GM21381 (cell line): ENCODE measurements around the gene KRTAP1-5.
"Not testable (repeated sequence)": the region's sequence is repeated elsewhere in the genome, so short reads cannot be mapped to it uniquely, and the experiment has no call there.

Experiments used
- ATAC-seq: cut with Tn5 transposase; IDR thresholded peaks from one replicate; pipeline ENCODE4 v1.9.1; 2021; ENCODE audit warnings: mild to moderate bottlenecking, moderate library complexity; ENCODE audit not compliant: unreplicated experiment

Gene KRTAP1-5

DNA sequence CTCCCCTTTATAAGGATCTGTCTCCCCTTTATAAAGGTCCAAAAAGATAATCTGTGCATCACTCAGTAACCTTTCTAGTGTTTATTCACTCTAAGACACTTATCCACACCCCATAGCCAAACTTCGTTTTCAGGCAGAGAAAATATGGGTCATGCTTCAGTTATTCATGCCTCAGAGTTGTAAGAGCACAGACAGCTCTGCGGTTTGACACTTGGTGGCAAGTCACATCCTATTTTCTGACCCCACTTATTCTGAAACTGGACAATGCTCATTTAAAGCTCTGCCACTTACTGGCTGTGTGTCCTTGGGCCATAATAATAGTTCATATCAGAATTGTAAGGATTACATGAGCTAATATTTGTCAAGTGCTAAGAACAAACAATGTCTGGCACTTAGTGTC is 22.1 kb upstream of the KRTAP1-5 start:
- ATAC-seq = no peak

DNA sequence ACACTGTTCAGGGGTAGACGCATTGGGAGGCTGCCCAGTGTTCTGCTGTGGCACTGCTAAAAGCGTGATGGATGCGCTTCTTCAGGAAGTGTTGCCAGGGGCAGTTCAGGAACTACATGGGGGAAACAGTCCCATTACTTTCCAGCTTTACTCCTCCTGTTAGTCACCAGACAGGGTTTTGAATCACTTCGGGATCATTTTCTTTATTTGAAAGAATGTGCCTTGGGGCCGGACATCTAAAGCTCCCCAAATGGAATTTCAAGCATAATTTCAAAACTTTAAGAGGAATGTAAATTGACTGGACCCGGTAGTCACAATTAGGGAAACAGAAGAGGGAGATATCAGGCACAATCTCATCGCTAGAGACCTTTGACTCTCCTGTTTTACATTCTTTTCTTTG is 21.4 kb upstream of the KRTAP1-5 start:
- ATAC-seq = no peak

DNA sequence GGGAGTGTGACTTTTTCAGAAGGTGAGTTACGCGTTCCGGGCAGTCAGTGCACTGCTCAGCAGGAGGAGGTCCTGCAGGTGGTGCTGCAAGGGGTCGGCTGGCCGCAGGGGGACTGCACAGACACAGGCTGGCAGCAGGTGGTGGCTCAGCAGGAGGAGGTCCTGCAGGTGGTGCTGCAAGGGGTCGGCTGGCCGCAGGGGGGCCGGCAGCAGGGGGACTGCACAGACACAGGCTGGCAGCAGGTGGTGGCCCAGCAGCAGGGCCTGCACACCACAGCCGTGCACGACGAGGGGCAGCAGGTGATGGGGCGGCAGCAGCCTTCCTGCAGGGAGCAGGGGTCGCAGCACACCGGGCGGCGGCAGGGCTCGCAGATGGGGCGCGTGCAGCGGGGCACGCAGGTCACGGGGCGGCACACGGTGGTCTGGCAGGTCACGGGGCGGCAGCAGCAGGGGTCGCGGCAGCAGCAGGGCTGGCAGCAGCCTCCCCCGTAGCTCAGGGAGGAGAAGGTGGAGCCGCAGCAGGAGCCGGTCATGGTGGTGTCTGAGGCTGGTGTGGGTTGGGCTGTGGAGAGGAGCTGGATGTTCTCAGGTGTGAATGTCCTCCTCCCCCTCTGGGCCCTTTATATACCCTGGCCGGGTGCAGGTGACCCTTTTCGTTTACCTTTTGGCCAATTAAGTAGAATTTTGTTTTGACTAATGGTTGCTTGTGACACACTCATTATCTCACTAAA is 19.9 kb upstream of the KRTAP1-5 start, which contains the start of gene KRTAP2-1:
Gene KRTAP2-1, minus strand, starts transcription at position 582 of the 731 bp plus-strand sequence. Its CDS starts 49 bp downstream, at position 533.
- not testable (repeated sequence) for ATAC-seq

DNA sequence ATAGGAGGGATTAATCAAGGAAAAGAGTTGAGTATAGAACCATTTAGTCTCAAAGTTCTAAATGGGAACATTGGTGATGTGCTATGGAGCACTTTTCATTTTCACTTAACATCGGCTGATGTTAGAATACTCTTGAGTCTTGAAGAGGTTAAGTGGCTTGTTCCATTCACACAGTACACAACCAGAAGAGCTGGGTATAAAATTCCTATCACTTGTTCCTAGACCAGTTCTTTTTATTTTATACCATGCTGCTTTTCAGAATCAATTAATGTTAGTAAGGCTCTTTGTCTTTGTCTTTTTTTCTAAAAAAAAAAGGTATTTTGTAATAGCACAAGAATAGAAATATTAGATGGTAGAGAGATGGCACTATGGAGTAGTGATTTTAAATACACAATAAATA is 15.9 kb upstream of the KRTAP1-5 start:
- no peak for ATAC-seq

DNA sequence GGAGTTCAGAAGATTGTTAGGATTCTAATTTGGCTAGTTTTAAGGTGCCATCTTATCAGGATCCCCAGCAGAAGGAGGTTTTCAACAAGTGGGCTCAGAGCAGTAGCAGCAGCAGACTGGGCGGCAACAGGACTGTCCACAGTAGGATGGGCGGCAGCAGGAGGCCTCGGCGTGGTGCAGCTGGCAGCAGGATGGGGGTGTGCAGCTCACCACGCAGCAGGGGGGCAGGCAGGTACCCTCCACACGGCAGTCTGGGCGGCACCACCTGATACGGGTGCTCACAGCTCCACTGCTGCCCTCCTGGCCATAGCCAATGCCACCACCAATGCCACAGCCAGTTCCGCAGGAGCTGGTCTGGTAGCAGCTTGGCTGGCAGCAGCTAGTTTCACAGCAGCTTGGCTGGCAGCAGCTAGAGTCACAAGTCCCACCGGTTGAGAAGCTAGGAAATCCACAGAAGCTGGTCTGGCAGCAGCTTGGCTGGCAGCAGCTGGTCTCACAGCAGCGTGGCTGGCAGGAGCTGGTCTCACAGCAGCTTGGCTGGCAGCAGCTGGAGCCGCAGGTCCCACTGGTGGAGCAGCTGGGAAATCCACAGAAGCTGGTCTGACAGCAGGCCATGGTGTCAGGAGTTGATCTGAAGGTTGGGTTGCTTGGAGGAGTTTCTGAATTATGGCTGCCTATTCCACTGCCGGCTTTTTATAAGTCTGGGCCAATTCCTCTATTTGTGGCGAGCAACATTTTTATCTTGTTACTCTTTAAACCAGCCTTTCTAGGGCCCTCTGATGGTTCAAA is 14.0 kb upstream of the KRTAP1-5 start, which contains the start of gene KRTAP1-1:
Gene KRTAP1-1, minus strand, starts transcription at position 668 of the 789 bp plus-strand sequence. Its CDS starts 53 bp downstream, at position 615.
- ATAC-seq = not testable (repeated sequence)

GRCh38 chr17:41037853-41038350 is 10.9 kb upstream of the KRTAP1-5 start:
- ATAC-seq = no peak

DNA sequence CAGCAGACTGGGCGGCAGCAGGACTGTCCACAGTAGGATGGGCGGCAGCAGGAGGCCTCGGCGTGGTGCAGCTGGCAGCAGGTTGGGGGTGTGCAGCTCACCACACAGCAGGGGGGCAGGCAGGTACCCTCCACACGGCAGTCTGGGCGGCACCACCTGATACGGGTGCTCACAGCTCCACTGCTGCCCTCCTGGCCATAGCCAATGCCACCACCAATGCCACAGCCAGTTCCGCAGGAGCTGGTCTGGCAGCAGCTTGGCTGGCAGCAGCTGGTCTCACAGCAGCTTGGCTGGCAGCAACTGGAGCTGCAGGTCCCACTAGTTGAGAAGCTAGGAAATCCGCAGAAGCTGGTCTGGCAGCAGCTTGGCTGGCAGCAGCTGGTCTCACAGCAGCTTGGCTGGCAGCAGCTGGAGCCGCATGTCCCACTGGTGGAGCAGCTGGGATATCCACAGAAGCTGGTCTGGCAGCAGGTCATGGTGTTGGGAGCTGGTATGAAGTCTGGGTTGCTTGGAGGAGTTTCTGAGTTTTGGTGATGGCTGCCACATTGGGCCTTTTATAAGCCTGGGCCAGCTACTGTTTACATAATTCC is 7.4 kb upstream of the KRTAP1-5 start, which contains the start of gene KRTAP1-3:
Gene KRTAP1-3, minus strand, starts transcription at position 529 of the 590 bp plus-strand sequence. Its CDS starts 53 bp downstream, at position 476.
- not testable (repeated sequence) for ATAC-seq

- ATAC-seq = no peak
Measured at GRCh38 chr17:41029633-41030245, 2.7 kb upstream of the KRTAP1-5 start, which contains the start of gene KRTAP1-4. KRTAP1-4 (minus strand) TSS chr17:41030195; CDS start chr17:41030078, 117 bp downstream.

DNA sequence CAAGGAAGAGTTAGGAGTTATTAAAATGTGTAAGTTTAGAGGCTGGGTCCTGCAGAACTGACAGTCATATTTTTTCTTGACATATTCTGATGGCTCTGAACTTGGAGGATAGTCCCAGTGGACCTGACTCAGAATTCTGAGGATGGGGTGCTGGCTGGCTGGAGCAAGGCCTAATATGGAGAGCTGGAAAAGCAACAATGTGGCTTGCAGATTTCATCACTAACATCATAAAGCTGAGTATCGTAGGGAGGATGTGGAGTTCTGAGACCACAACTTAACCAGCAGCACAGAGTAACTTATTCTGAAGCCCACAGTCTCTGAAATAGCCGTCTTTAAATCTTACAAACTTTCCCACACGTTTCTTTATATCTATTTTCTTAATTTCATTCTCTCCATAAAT is 2.3 kb downstream of the KRTAP1-5 start:
- no peak for ATAC-seq

DNA sequence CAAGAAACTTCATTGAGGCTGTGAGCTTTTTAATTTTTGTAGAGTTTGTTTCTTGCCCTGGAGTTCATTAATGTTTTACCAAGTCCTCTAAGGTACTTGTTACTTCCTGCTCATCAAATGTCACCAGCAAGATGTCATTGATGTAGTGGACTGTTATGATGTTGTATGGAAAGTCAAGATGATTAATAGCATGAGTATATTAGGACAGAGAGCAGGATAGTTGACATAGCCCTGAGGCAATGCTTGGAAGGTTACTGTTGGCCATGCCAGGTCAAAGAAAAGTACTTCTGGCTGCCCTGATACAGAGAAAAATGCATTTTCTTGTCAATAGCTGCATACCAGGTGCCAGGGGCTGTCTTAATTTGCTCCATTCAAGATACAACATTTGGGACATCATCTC is 6.7 kb downstream of the KRTAP1-5 start:
- no peak for ATAC-seq

DNA sequence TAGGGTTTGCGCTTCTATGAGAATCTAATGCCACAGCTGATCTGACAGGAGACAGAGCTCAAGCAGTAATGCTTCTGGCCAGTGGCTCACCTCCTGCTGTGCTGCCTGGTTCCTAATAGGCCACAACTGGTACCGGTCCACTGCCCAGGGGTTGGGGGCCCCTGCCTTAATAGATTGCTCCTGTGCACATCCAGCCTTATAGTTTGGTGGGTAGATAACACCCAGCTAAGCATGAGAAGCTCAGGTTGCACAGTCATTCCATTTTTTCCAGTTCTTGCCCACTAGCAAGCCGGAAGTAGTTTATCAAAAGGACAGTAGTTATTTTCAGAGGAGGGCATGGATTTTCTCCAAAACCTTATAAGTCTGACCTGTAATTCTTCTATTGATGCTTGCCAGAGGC is 7.6 kb downstream of the KRTAP1-5 start:
- no peak for ATAC-seq

DNA sequence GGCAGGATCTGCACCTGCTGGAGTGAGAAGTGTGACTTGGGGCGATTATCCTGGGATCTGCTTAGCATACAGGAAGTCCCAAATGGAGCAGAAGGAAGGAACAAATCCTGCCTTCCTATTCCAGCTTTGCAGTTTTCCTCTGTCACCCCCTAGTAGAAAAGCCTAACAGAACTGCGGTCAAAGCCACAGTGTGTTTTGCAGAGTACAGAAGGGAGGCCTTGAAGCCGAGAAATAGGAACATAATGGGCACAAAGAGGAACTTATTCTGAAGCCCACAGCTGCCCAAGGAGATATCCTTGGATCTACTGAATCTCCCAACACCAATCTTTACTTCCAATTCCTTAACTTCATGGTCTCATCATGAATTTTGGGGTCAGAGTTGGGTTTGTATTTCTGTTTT is 8.5 kb downstream of the KRTAP1-5 start:
- ATAC-seq = no peak

DNA sequence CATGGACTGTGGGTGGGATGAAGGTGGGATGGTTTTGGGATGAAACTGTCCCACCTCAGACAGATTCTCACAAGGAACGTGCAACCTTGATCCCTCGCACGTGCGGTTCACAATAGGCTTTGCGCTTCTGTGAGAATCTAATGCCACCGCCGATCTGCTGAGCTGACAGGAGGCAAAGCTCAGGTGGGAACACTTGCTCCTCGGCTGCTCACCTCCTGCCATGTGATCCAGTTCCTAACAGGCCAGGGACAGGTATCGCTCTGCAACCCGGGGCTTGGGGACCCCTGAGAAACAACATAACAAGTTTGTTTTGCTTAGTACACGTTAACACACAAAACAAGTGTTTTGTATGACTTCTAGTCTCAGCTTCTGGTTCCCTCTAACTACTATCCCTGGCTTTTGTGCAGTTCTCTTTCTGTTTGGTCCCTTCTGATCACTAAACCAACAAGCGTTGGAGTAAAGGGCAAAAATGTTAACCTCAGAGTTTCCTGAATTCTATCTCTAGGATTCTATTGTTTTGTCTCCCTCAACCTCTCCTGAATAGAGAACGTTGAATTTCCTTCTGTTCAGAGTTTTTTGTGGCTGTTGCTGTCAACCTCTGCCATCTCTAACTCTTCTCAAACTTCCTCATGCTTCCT is 10.3 kb downstream of the KRTAP1-5 start:
- ATAC-seq = no peak

DNA sequence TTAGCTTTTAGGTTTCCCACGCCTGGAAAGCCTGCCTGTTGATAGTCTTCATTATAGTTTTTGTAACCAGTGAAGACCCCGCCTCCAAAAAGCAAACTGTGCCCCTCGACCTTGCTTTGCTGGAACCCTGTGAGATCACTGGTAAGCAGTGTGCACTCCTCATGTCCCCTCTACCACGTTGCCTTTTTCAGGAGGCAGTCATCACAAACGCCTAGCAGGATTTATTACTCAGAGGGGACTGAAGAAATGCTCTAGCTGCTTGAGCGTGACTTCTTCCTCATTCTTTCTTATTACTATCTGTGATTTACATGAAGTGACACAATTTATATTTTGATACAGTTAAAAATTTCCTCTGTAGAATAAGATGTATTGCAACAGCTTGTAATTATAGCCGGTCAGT is 11.6 kb downstream of the KRTAP1-5 start:
- ATAC-seq = no peak

- no peak for ATAC-seq
Measured at GRCh38 chr17:41013606-41014005, 13.4 kb downstream of the KRTAP1-5 start.

DNA sequence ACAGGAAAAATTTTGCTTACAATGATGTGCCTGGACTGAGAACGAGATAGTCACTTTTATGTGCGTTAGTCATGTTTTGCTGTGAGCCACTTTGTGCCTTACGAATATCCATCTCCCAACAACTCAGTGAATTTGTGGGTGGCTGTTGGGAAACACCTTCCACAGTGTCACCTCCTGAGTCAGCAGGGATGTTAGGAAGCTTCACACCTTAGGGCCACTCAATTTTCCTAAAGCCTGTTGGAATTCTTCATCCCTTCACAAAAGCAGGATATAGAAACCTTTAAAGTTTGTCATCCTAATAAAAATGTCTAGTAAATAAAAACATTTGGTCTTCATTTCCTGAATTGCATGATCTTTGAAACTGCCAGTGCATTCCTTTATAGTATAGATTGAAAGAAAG is 13.8 kb downstream of the KRTAP1-5 start:
- no peak for ATAC-seq

GRCh38 chr17:41012326-41013120 is 14.5 kb downstream of the KRTAP1-5 start:
- ATAC-seq = no peak

DNA sequence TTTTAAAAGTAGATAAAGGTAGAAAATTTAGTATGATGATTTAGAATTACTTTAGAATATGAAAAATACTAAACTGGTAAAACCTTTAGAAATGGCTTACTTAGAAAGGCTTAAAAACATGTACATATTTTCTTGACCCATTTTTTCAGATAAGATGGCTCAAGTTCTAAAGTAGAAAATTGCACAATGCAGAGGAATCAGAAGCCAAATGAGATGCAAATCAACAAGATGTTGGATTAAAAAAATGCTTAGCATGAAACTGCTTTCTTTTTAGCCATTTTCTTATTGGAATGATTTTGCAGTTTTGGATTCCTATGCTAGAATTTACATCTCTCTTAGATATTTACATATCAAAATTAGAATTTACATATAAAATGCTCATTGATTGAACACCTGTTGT is 16.6 kb downstream of the KRTAP1-5 start:
- no peak for ATAC-seq

DNA sequence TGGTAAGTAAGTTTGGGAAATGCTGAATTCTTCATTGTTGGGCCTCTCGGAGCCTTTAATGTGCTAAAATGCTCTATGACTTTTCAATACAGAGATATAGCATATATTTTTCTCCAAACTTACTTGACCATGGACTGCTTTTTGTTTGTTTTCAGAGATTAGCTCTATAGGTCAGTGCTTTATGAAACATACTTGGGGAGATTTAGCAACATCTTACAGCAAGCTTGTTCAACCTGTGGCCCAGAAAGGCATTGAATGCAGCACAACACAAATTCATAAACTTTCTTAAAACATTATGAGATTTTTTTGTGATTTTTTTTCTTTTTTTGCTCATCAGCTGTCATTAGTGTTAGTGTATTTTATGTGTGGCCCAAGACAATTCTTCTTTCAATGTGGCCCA is 17.1 kb downstream of the KRTAP1-5 start:
- no peak for ATAC-seq
